Measurements from ENCODE around the gene PLA2G2F.

DNA sequence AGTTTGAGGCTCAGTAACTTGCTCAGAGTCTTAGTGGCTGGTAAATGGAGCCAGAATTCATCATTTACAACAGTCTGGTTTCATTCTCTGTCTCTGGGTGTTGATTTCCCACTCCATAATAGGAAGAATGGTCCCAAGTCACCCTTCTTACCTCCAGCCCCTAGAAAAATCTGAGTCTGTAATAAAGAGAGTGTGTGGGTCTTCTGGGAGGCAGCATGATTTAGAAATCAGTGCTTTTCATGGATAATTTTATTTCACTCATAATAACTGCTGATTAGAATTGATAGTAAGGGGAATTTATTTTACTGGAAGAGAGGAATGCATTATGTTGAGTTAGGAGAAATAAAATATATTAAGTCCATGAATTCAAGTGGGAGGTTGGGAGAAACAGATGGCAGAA lies 21.9 kb upstream of the PLA2G2F start:
- TF ChIP-seq, protein P1, sequence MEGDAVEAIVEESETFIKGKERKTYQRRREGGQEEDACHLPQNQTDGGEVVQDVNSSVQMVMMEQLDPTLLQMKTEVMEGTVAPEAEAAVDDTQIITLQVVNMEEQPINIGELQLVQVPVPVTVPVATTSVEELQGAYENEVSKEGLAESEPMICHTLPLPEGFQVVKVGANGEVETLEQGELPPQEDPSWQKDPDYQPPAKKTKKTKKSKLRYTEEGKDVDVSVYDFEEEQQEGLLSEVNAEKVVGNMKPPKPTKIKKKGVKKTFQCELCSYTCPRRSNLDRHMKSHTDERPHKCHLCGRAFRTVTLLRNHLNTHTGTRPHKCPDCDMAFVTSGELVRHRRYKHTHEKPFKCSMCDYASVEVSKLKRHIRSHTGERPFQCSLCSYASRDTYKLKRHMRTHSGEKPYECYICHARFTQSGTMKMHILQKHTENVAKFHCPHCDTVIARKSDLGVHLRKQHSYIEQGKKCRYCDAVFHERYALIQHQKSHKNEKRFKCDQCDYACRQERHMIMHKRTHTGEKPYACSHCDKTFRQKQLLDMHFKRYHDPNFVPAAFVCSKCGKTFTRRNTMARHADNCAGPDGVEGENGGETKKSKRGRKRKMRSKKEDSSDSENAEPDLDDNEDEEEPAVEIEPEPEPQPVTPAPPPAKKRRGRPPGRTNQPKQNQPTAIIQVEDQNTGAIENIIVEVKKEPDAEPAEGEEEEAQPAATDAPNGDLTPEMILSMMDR (CRISPR knock-in tag; IDR thresholded peaks at IDR 0.05) = no peak
- TF ChIP-seq TP53 (CRISPR knock-in tag; conservative IDR thresholded peaks at IDR 0.05) (no peak), ZKSCAN1 (IDR thresholded peaks at IDR 0.05; ENCODE audit: low read length) (no peak), IKZF4 (CRISPR knock-in tag; IDR thresholded peaks at IDR 0.05; ENCODE audit: borderline replicate concordance, low read depth, not compliant biosample characterization) (no peak), SMC3 (IDR thresholded peaks at IDR 0.05; ENCODE audit: low read length) (no peak), MXI1 (IDR thresholded peaks at IDR 0.05; ENCODE audit: borderline replicate concordance, low read depth, low read length) (no peak), ARNT2 (CRISPR knock-in tag; IDR thresholded peaks at IDR 0.05; ENCODE audit: low read depth) (no peak)
- TF ChIP-seq, protein P2, sequence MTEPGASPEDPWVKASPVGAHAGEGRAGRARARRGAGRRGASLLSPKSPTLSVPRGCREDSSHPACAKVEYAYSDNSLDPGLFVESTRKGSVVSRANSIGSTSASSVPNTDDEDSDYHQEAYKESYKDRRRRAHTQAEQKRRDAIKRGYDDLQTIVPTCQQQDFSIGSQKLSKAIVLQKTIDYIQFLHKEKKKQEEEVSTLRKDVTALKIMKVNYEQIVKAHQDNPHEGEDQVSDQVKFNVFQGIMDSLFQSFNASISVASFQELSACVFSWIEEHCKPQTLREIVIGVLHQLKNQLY (CRISPR knock-in tag; IDR thresholded peaks at IDR 0.05) = no peak
